Caco-2 (cell line): ENCODE data around the gene RXFP1. TPM values are rescaled to one million over a fixed set of nuclear protein-coding genes. Genes with fewer than 3 reads are reported as not detected.
"Not testable (repeated sequence)": the region's sequence is repeated elsewhere in the genome, so short reads cannot be mapped to it uniquely, and the experiment has no call there.

ENCODE experiments used
- BruUV-seq: library from RNA; stranded (reverse); fragments of 400-500 nt; replicated peaks from 2 replicates; lab custom pipeline; 2021; lab: Mats Ljungman, UMichigan
- CTCF ChIA-PET: fragments of 300-600 bp; sonication (Branson Sonifier 250); formaldehyde crosslinking; loops from one replicate; lab custom pipeline; 2022; ENCODE audit warnings: antibody characterized with exemption; lab: Charles Lee
- POLR2A ChIA-PET: fragments of 300-600 bp; sonication (Branson Sonifier 250); formaldehyde crosslinking; loops from one replicate; lab custom pipeline; 2022; ENCODE audit warnings: antibody characterized with exemption; lab: Charles Lee
- DNase-seq, 2 experiments: peaks; one replicate each; pipeline versions ENCODE4 v3.0.0 to v3.0.0-alpha.2; 2020 to 2022
- H3K27me3 ChIP-seq: replicated peaks from 2 replicates; pipeline ENCODE4 v1.6.0; 2011; ENCODE audit warnings: low read length; ENCODE audit not compliant: control insufficient read depth, insufficient read depth
- H3K36me3 ChIP-seq: 2 replicates; pipeline ENCODE4 v1.5.1; 2011; ENCODE audit warnings: low read length; ENCODE audit not compliant: control insufficient read depth, insufficient read depth
- H3K4me1 ChIP-seq: fragments of 250-450 bp; sonication (Bioruptor Pico); 2 replicates; pipeline ENCODE4 v1.5.1; 2020; ENCODE audit warnings: mild to moderate bottlenecking
- H3K4me3 ChIP-seq: 2 replicates; pipeline ENCODE4 v1.5.1; 2011; ENCODE audit warnings: low read depth, mild to moderate bottlenecking, control low read depth, low read length
- H3K9me3 ChIP-seq: fragments of 250-450 bp; sonication (Bioruptor Pico); 2 replicates; pipeline ENCODE4 v1.5.1; 2020; ENCODE audit warnings: mild to moderate bottlenecking, moderate library complexity
- H3K27ac Mint-ChIP-seq: one replicate; pipeline ENCODE4 v1.8.0; 2022; ENCODE audit warnings: mixed read lengths; ENCODE audit not compliant: unreplicated experiment
- H3K27me3 Mint-ChIP-seq: one replicate; pipeline ENCODE4 v1.8.0; 2022; ENCODE audit warnings: mixed read lengths; ENCODE audit not compliant: insufficient read depth, unreplicated experiment
- H3K36me3 Mint-ChIP-seq: one replicate; pipeline ENCODE4 v1.8.0; 2022; ENCODE audit warnings: mild to moderate bottlenecking, mixed read lengths; ENCODE audit not compliant: insufficient read depth, unreplicated experiment
- H3K4me1 Mint-ChIP-seq: one replicate; pipeline ENCODE4 v1.8.0; 2022; ENCODE audit warnings: low read depth, mixed read lengths; ENCODE audit not compliant: unreplicated experiment
- H3K4me3 Mint-ChIP-seq: one replicate; pipeline ENCODE4 v1.8.0; 2022; ENCODE audit warnings: mild to moderate bottlenecking, moderate library complexity, mixed read lengths; ENCODE audit not compliant: unreplicated experiment
- H3K9me3 Mint-ChIP-seq: one replicate; pipeline ENCODE4 v1.8.0; 2022; ENCODE audit warnings: mixed read lengths; ENCODE audit not compliant: unreplicated experiment
- CTCF ChIP-seq, 2 experiments: fragments of 200-600 bp in 1 of 2; IDR thresholded peaks; 1 replicate in 1 of 2; 2 replicates in 1 of 2; pipeline versions ENCODE4 v1.5.1 to v1.8.0; 2011 to 2022; ENCODE audit warnings: antibody characterized with exemption in 1 of 2, control low read depth in 1 of 2, inconsistent platforms in 1 of 2, low read depth in 1 of 2, low read length in 1 of 2, mild to moderate bottlenecking in 1 of 2, moderate library complexity in 1 of 2; ENCODE audit not compliant: insufficient read depth in 1 of 2, severe bottlenecking in 1 of 2, unreplicated experiment in 1 of 2
- intact Hi-C: fragments of 100-400 bp; cut with micrococcal nuclease; formaldehyde crosslinking; loops from one replicate; pipeline ENCODE4 v1.10.0; 2022; ENCODE audit not compliant: unreplicated experiment
- total RNA-seq: library from RNA; stranded (reverse); gene quantifications from 2 replicates; pipeline ENCODE4 v1.2.3, GENCODE V29; 2022

The RXFP1 gene
- total RNA-seq, 1 experiment from 2014 or later: not detected

GRCh38 chr4:158656439-158656838 lies 134.8 kb downstream of the RXFP1 start:
- Mint-ChIP-seq H3K9me3 (no peaks in the 10 kb centered on the region), H3K27ac (no peak overlapping the region), H3K4me1 (no peaks in the 10 kb centered on the region), H3K36me3 (no peaks in the 10 kb centered on the region), H3K27me3 (peaks cover 3% of the 10 kb centered on the region), H3K4me3 (no peak overlapping the region)
- no TSS peak for BruUV-seq
- Histone ChIP-seq H3K36me3 (no peaks in the 10 kb centered on the region), H3K27me3 (no peaks in the 10 kb centered on the region), H3K4me1 (no peaks in the 10 kb centered on the region), H3K4me3 (no peak overlapping the region), H3K9me3 (no peaks in the 10 kb centered on the region)
- no peak for TF ChIP-seq CTCF (IDR thresholded peaks at IDR 0.05; ENCODE audit: insufficient read depth in 1 of 2, low read depth in 1 of 2, low read length in 1 of 2, severe bottlenecking in 1 of 2, unreplicated experiment in 1 of 2)
- CTCF ChIA-PET: no interaction called here
- intact Hi-C loops: no loop called here
- DNase-seq: no peak
- POLR2A ChIA-PET: no interaction called here

GRCh38 chr4:158657291-158657690 lies 135.6 kb downstream of the RXFP1 start:
- CTCF ChIA-PET: no interaction called here
- Mint-ChIP-seq H3K4me3 (no peak overlapping the region), H3K4me1 (no peaks in the 10 kb centered on the region), H3K27me3 (peaks cover 3% of the 10 kb centered on the region), H3K36me3 (no peaks in the 10 kb centered on the region), H3K9me3 (no peaks in the 10 kb centered on the region), H3K27ac (no peak overlapping the region)
- intact Hi-C loops: no loop called here
- POLR2A ChIA-PET: no interaction called here
- Histone ChIP-seq H3K9me3 (no peaks in the 10 kb centered on the region), H3K36me3 (no peaks in the 10 kb centered on the region), H3K4me1 (no peaks in the 10 kb centered on the region), H3K4me3 (no peak overlapping the region), H3K27me3 (no peaks in the 10 kb centered on the region)
- no peak for TF ChIP-seq CTCF (IDR thresholded peaks at IDR 0.05; ENCODE audit: insufficient read depth in 1 of 2, low read depth in 1 of 2, low read length in 1 of 2, severe bottlenecking in 1 of 2, unreplicated experiment in 1 of 2)
- no TSS peak for BruUV-seq
- no peak for DNase-seq

GRCh38 chr4:158663255-158663654 lies 141.6 kb downstream of the RXFP1 start:
- H3K9me3 ChIP-seq, H3K4me1 Mint-ChIP-seq, intact Hi-C loops, H3K4me3 Mint-ChIP-seq, H3K9me3 Mint-ChIP-seq, H3K4me3 ChIP-seq, BruUV-seq, DNase-seq, POLR2A ChIA-PET, H3K27ac Mint-ChIP-seq, H3K36me3 ChIP-seq, CTCF ChIA-PET, H3K4me1 ChIP-seq, H3K27me3 Mint-ChIP-seq, H3K27me3 ChIP-seq: not testable (repeated sequence)
- H3K36me3 Mint-ChIP-seq: peaks cover 11% of the 10 kb centered on the region

DNA sequence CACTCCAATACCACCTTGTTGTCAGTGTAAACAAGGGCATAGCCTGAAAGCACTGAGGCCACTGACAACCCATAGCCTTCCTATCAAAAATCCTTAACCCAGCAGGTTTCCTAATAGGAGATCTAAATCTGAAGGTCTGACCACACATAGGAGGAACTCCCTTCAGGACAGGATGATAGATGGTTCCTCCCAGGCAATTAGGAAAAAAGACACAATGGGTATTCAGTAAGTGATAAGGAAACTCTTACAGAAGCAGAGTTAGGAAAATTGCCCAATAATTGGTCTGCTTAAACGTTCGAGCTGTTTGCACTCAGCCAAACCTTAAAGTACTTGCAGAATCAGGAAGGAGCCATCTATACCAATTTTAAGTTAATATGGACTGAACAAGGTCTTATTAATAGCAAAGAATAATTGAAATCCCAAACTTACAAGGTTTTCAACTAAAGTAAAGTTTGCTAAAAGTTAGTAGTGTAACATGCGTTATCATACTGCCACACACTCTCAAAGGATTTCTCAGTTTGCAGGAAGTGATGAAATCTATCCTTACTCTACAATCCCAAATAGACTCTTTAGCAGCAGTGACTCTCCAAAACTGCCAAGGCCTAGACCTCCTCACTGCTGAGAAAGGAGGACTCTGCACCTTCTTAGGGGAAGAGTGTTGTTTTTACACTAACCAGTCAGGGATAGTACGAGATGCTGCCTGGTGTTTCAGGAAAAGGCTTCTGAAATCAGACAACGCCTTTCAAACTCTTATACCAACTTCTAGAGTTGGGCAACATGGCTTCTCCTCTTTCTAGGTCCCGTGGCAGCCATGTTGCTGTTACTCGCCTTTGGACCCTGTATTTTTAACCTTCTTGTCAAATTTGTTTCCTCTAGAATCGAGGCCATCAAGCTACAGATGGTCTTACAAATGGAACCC lies 142.3 kb downstream of the RXFP1 start:
- H3K27me3 Mint-ChIP-seq, CTCF ChIA-PET, POLR2A ChIA-PET, H3K36me3 ChIP-seq, H3K27me3 ChIP-seq, H3K4me3 ChIP-seq, H3K9me3 Mint-ChIP-seq, H3K4me1 ChIP-seq, H3K4me3 Mint-ChIP-seq, H3K9me3 ChIP-seq, H3K4me1 Mint-ChIP-seq, DNase-seq, intact Hi-C loops, BruUV-seq, H3K27ac Mint-ChIP-seq: not testable (repeated sequence)
- H3K36me3 Mint-ChIP-seq: peaks cover 11% of the 10 kb centered on the region
